ENCODE results near the gene HAT1. TPM values are rescaled to one million over a fixed set of nuclear protein-coding genes. Genes with fewer than 3 reads are reported as not detected.
A peak's percentile ranks its signal among the peaks of the same experiment; 100 is the strongest.

The HAT1 gene
- polyA plus RNA-seq, 3 donors, result 16.9 to 63.3 (median 62.8) TPM

DNA sequence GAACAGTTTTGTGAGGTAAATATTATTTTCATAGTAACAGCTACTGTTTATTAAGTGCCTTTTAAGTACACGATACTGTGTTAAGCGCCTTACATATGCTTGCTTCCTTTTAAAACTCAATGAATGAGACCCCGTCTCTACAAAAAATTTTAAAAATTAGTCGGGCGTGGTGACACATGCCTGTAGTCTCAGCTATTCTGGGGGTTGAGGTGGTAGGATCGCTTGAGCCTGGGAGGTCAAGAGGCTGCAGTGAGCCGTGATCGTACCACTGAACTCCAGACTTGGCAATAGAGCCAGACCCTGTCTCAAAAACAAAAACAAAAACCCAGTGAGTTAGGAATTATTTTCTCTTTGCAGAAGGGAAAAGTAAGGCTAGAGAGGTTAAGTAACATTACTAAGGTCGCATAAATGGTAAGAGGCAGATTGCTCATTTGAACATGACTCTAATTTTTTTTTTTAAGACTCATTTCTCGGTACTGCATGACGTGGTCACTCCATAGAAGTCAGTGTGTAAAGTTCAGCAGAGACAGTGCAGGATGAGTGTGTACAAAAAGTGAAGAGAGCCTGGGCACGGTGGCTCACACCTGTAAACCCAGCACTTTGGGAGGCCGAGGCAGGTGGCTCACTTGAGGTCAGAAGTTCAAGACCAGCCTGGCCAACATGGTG is 78.6 kb downstream of the HAT1 start:
- Histone ChIP-seq H3K36me3 (replicated peaks in 1 of 2; ENCODE audit: control insufficient read depth in 1 of 2, insufficient read depth in 2 of 2, low read length in 2 of 2) (no peaks in the 10 kb centered on the region), H3K9me3 (replicated peaks in 1 of 2; ENCODE audit: control insufficient read depth in 1 of 2, insufficient read depth in 1 of 2, low read length in 2 of 2) (no peaks in the 10 kb centered on the region), H3K27ac (ENCODE audit: low read depth in 1 of 2, low read length in 2 of 2) (no peak overlapping the region), H3K4me3 (replicated peaks in 1 of 3; ENCODE audit: low read depth in 2 of 3, low read length in 3 of 3) (peak overlapping the region in 1 of 3 experiments; percentile 78), H3K9ac (ENCODE audit: insufficient read depth, low read length, poor library complexity, severe bottlenecking) (no peak overlapping the region), H3K79me2 (ENCODE audit: insufficient read depth, low read length) (no peaks in the 10 kb centered on the region), H3K4me2 (replicated peaks; ENCODE audit: extremely low read depth, low read length, poor library complexity, severe bottlenecking) (peak overlapping the region; percentile 73), H3K27me3 (ENCODE audit: control insufficient read depth in 2 of 2, insufficient read depth in 2 of 2, low read length in 2 of 2) (peaks cover 0 to 4% of the 10 kb centered on the region in 2 donors), H4K20me1 (ENCODE audit: insufficient read depth, low read length) (no peaks in the 10 kb centered on the region), H3K4me1 (ENCODE audit: control insufficient read depth in 1 of 2, insufficient read depth in 2 of 2, low read length in 2 of 2) (peaks cover 12 to 16% of the 10 kb centered on the region in 2 donors), H2AFZ (ENCODE audit: insufficient read depth, low read depth, low read length, poor library complexity, severe bottlenecking) (peak overlapping the region; percentile 81)
- H3K9me3 Mint-ChIP-seq, result no peaks in the 10 kb centered on the region
- H3K4me3 Mint-ChIP-seq, result peak overlapping the region in 1 of 2 donors; percentile 92
- H3K4me1 Mint-ChIP-seq, result peaks cover 17% of the 10 kb centered on the region
- no peaks in the 10 kb centered on the region for H3K36me3 Mint-ChIP-seq
- no peak for DNase-seq
- TF ChIP-seq, protein P1, sequence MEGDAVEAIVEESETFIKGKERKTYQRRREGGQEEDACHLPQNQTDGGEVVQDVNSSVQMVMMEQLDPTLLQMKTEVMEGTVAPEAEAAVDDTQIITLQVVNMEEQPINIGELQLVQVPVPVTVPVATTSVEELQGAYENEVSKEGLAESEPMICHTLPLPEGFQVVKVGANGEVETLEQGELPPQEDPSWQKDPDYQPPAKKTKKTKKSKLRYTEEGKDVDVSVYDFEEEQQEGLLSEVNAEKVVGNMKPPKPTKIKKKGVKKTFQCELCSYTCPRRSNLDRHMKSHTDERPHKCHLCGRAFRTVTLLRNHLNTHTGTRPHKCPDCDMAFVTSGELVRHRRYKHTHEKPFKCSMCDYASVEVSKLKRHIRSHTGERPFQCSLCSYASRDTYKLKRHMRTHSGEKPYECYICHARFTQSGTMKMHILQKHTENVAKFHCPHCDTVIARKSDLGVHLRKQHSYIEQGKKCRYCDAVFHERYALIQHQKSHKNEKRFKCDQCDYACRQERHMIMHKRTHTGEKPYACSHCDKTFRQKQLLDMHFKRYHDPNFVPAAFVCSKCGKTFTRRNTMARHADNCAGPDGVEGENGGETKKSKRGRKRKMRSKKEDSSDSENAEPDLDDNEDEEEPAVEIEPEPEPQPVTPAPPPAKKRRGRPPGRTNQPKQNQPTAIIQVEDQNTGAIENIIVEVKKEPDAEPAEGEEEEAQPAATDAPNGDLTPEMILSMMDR (IDR thresholded peaks at IDR 0.05), result no peak
- intact Hi-C loops (cut with micrococcal nuclease), result no loop called here
- 93% methylated on average over 4 of the region's 13 CpGs for WGBS (ENCODE audit: insufficient coverage)
- peaks cover 10 to 16% (median 11%) of the 10 kb centered on the region in 3 donors for H3K27me3 Mint-ChIP-seq (ENCODE audit: low read depth in 3 of 3)
- H3K27ac Mint-ChIP-seq, result peak overlapping the region in 2 of 7 donors; percentile 68 to 80

DNA sequence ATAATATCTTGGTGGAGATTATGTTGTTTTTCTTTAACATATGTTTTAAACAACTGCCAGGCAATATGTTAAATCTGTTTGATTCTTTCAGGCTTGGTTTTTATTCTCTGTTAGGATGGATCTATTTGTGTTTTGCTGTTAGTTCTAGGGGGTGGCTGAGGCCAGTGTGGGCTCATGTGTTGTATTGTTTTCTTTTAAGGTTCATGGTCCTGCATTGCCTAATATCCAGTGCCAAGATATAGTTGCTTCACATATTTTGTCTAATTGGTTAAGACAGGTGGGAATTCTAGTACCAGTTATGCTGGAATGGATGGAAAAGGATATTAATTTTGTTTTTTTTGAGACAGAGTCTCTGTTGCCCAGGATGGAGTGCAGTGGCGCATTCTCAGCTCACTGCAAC is 85.1 kb downstream of the HAT1 start:
- intact Hi-C loops (cut with micrococcal nuclease), result no loop called here
- Mint-ChIP-seq H3K4me1 (peaks cover 35% of the 10 kb centered on the region), H3K36me3 (no peaks in the 10 kb centered on the region), H3K27me3 (ENCODE audit: low read depth in 3 of 3) (peaks cover 0 to 2% (median 0%) of the 10 kb centered on the region in 3 donors), H3K4me3 (no peak overlapping the region), H3K27ac (no peak overlapping the region), H3K9me3 (peaks cover 0 to 5% (median 2%) of the 10 kb centered on the region in 7 donors)
- Histone ChIP-seq H4K20me1 (ENCODE audit: insufficient read depth, low read length) (no peaks in the 10 kb centered on the region), H2AFZ (ENCODE audit: insufficient read depth, low read depth, low read length, poor library complexity, severe bottlenecking) (no peak overlapping the region), H3K36me3 (replicated peaks in 1 of 2; ENCODE audit: control insufficient read depth in 1 of 2, insufficient read depth in 2 of 2, low read length in 2 of 2) (no peaks in the 10 kb centered on the region), H3K9me3 (replicated peaks in 1 of 2; ENCODE audit: control insufficient read depth in 1 of 2, insufficient read depth in 1 of 2, low read length in 2 of 2) (no peaks in the 10 kb centered on the region), H3K27ac (ENCODE audit: low read depth in 1 of 2, low read length in 2 of 2) (no peak overlapping the region), H3K27me3 (ENCODE audit: control insufficient read depth in 2 of 2, insufficient read depth in 2 of 2, low read length in 2 of 2) (no peaks in the 10 kb centered on the region), H3K4me1 (ENCODE audit: control insufficient read depth in 1 of 2, insufficient read depth in 2 of 2, low read length in 2 of 2) (peaks cover 21 to 22% of the 10 kb centered on the region in 2 donors), H3K9ac (ENCODE audit: insufficient read depth, low read length, poor library complexity, severe bottlenecking) (no peak overlapping the region), H3K79me2 (ENCODE audit: insufficient read depth, low read length) (no peaks in the 10 kb centered on the region), H3K4me3 (replicated peaks in 1 of 3; ENCODE audit: low read depth in 2 of 3, low read length in 3 of 3) (no peak overlapping the region), H3K4me2 (replicated peaks; ENCODE audit: extremely low read depth, low read length, poor library complexity, severe bottlenecking) (no peak overlapping the region)
- no peak for DNase-seq
- TF ChIP-seq, protein P1 (IDR thresholded peaks at IDR 0.05), result no peak
- no CpG with 5 or more reads among the region's 1 CpG for WGBS (ENCODE audit: insufficient coverage)

Data from CD14-positive monocyte (primary cell).